Fibroblast of upper back skin (primary cell): Measurements from ENCODE around the gene SERPINB2.
A peak's percentile ranks its signal among the peaks of the same experiment; 100 is the strongest.

Source experiments
- DNase-seq: peaks from one replicate; pipeline ENCODE4 v3.0.0-alpha.2; 2013

SERPINB2 gene, protein sequence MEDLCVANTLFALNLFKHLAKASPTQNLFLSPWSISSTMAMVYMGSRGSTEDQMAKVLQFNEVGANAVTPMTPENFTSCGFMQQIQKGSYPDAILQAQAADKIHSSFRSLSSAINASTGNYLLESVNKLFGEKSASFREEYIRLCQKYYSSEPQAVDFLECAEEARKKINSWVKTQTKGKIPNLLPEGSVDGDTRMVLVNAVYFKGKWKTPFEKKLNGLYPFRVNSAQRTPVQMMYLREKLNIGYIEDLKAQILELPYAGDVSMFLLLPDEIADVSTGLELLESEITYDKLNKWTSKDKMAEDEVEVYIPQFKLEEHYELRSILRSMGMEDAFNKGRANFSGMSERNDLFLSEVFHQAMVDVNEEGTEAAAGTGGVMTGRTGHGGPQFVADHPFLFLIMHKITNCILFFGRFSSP

DNA sequence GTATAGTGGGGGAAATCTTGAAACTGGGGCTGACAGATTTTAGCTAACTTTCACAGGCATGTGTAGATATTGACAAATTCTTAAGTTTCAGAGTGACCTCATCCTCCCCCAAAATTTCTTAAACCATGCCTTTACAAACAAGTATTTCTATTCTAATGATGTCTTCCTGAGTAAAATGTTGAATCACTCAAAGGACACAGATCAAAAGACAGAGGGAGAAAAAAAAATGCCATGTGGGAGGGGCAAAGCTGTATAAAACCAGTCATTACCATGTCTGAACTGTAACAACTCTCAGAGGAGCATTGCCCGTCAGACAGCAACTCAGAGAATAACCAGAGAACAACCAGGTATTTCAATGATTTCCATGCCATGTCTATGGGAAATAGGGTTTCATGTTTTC, at the start of gene SERPINB2:
TSS of gene SERPINB2 (plus strand) at position 282 of the 400 bp plus-strand sequence. CDS start 3,740 bp downstream, outside the sequence.
- peak; percentile 43 for DNase-seq

DNA sequence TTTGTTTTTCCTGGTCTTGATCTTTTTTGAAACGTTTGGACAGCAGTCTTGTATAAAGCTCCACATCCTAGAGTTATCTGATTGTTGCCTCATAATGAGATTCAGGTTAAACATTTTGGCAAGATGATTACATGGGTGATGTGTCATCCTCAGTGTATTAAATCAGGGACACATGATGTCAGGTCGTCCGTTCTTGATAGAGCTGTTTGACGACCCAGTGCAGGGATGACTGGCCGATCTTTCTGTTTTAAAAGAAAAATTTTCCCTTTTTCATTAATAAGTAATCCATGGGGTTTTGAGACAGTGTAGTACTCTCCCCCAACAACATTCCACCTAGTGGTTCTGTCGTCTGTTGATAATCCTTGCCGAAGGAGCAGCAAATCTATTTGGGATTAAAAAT, 44.5 kb upstream of the SERPINB2 start:
- no peak for DNase-seq

DNA sequence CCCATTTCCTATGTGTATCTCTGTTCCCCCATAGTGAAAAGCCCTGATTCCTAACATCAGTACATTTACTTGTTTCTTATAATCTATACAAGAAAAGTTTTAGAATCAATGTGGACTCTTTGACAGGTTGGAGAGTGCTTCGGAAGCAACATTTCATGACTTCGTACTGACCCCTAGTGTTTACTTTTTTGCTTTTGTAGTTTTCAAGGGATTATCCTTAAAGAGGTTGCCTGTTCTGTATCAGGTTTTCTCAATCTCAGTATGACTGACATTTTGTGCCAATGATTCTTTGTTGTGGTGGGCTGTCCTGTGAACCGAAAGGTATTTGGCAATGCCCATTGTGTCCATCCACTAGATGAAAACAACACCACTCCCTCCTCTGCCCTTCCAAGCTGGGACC, 43.3 kb upstream of the SERPINB2 start:
- peak; percentile 64 for DNase-seq

DNA sequence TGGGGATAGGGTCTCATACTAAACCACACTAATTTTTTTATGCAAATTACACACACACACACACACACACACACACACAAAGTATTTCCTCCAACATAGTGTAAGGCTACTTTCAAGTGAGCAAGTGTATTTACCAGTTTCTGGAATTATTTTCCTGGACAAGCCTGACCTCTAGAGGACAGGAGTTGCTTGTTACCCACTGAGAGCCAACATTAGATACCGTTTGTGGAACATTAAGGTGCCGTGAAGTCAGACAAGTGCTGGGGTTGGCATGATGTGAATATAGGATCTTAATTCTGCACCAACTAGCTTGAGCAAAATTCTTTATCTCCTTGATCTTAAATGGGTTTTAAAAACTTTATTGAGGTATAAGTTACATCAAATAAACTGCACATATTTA, 39.3 kb upstream of the SERPINB2 start:
- peak; percentile 73 for DNase-seq

DNA sequence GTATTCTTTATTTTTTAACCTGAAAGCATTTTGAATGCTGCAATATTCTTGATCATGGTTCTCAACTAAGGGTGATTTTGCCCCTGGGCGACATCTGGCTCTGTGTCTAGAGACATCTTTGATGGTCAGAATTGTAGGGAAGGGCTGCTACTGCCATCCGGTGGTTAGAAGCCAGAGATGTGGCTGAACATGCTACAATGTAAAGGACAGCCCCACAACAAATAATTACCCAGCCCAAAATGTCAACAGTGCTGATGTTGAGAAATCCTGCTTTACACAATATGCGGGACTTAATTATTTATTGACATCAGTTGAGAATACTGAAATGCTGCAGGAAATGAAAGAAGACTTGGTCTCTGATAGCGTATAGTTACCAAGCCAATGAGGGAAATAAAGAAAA, 37.5 kb upstream of the SERPINB2 start:
- DNase-seq = peak; percentile 31

DNA sequence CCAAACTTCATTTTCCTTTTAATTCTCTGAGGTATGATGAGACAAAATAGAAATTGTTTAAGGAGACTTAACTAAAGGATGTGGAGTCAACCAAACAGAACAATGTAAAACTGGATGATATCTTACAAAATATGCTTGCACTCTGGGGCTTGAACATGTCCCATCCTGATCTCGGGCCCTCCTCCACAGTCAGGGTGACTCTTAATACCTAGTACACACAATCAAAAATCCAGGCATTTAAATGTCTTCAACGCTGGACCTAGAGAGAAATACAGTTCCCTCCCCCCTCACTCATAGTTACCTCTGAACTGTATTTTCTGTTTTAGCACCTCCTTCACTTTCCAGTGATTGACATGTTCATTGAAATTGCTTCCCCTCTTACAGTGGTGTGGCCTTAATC, 36.9 kb upstream of the SERPINB2 start:
- DNase-seq = no peak

DNA sequence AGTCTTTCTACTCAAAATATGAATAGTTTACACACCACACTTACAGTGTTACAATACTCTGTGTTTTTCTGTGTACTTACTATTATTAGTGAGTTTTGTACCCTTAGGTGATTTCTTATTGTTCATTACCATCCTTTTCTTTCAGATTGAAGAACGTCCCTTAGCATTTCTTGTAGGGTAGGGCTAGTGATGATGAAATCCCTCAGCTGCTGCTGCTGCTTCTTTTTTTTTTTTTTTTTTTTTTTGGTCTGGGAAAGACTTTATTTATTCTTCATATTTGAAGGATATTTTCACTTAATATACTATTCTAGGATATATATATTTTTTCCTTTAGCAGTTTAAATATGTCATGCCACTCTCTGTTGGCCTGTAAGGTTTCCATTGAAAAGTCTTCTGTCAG, 29.0 kb upstream of the SERPINB2 start:
- DNase-seq = no peak

DNA sequence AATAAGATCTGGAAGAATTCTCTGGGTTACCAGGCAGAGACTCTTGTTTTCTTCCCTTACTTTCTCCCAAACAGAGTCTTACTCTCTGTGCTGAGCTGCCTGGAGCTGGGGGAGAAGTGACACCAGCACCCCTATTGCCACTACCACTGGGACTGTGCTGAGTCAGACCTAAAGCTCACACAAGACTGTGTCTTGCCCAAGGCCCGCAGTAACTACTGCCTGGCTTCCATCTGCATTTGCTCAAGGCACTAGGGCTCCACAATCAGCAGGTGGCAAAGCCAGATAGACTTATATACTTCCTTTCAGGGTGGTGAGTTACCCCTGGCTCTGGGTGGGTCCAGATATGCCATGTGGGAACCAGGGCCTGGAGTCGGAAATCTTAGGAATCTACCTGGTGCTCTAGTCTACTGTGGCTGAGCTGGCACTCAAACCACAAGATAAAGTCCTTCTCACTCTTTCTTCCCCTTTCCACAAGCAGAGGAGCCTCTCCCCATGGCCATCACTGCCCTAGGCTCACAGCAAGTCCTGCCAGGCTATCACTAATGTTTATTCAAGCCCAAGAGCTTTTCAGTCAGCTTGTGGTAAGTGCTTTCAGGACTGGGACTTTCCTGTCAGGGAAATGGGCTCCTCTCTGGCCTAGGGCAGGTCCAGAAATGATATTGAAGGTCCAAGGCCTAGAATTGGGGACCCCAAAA, 27.6 kb upstream of the SERPINB2 start:
- DNase-seq = no peak

DNA sequence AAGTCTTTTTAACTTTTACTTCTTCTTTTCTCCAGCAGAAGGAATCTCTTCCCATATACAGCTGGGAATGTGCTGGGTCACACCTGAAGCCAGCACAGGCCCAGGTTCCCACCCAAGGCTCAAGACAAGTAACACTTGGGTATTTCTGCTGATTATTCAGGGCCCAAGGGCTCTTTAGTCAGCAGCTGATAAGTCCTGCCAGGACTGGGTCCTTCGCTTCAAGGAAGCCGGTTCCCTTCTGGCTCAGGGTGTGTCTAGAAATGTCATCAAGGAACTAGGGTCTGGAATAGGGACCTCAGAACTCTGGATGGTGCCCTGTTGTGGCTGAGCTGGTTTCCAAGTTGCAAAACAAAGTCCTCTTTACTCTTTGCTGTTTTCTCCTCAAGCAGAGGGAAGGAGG, 27.0 kb upstream of the SERPINB2 start:
- no peak for DNase-seq

DNA sequence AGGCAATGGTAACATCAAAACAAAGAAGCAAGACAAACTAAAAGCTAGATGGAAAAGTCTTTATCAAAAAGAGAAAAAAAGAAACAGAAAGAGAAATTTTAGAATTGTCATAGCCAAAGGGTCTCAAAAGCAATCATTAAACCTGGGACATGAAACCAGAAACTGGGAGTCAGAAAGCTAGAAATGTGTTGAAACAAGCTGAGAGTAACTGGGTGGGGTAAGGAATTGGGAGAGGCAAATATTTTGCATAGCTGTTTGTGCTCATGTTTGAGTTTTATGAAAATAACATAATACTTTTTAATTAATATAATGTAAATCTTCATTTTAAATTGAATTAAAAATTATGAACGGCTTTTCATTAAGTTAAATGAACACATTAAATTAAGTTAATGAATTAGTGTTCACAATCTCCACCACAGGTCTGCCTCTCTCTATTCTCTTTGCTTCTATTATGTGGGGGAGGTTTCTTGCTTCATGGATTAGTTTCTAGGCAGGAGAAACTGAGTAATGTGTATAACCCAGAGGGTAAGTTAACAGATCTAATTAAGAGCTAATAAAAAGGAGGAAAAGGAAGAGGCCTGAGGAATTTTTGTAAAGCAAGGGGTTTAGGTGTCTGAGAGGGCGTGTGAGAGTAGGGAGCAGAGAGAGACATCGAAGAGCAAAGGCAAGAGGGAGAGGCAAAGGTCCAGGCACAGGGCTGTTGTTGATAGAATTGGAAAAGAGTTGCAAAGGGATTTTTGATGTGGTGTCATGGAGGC, 20.0 kb upstream of the SERPINB2 start:
- DNase-seq = no peak

DNA sequence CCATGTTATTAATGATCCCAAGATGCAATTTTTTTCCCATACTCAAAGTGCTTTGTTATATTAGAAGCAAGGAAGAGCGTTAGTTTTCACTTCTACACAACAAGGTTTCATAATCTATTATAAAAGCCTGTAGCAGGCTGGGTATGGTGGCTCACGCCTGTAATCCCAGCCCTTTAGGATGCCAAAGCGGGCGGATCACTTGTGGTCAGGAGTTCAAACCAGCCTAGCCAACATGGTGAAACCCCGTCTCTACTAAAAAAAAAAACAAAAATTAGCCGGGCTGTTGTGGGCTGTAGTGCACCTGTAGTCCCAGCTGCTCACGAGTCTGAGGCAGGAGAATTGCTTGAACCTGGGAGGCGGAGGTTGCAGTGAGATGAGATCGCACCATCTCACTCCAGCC, 19.0 kb upstream of the SERPINB2 start:
- DNase-seq = no peak

DNA sequence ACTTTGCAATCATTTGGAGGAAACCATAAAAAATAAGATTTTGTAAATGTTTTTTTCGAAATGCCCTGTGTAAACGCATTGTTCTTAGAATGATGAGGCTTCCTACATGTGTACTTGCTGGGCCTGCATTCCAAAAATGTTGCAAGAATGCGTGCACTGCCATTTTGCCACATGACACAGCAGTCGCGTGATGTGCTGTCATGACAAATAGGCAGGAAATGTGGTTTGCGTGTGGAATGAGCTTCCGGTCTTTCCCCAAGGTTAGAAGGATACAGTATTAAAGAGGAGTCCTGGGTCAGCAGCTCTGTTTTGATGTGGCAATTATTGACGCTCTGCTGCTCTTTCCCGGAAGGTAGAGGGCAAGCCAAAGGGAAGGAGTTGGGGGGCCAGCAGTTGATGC, 18.1 kb upstream of the SERPINB2 start:
- DNase-seq = peak; percentile 89

DNA sequence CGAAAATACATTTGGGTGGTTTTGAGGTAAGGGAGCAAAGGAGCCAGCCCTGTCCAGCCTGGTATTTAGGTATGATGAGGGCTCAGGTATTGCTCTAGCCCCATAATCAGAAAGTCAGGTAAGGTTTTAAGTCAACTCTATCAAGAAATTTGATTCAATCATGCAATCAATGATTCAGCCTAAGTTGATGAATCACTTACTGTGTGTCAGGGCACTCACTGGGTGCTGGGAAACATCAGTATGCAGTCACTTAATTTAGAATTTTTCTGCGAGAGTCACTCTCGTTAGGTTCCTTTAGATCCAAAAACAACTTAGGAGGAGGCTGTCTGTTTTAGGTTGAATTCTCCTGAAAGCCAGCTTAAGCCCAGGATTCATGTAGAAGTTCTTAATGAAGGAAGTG, 17.7 kb upstream of the SERPINB2 start:
- DNase-seq = peak; percentile 43

DNA sequence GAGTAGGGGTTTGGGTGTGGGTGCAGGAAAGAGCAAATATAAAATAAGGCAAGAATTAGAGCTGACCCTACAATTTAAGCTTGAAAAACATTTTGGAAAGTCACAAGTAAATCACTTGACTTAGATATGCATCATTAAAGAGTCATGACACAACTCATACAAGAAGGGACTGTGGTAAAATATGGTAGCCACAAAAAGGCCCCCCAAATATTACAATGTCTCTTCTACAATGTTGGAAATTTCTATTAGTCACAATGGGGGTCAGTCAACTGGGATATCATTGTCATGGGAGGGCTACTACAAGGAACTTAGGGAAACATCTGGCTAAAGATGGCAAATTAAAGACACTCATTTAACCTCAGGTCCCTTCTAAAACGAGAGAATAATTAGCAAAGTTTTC, 15.7 kb upstream of the SERPINB2 start:
- DNase-seq = no peak

DNA sequence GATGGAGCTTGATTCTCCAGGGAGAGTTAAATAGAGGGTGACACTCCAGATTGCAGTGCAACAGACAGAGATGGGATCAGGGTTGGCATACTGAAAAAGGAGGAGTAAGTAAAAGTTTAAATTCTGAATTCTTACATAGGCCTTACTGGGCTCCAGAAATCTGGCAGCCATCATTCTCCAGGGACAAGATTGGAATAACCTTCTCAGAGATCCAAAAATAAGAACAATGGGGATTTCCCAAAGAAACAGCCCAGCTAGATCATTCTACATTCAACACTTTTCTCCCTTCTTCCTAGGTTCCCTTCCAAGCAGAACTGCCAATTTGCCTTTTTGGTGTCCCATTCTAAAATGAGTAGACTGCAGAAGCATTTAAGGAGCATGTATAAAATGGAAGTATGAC, 14.9 kb upstream of the SERPINB2 start:
- DNase-seq = no peak

DNA sequence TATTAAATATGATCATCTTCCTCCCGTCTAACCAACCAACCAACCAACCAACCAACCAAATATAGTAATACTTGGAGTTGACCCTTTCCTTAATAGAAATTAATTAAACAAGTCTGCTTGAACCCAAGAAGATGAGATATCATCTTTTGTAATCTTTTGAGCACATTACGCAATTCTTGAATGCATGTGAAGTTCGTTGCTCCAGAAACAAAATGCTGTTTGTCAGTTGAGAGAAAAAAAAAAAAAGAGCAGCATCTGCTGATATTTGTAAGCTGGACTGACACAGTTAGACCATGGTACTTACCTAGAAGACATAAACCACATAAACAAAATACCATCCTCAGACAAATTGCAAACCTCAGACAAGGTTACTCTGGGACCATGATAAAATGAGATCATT, 9.2 kb upstream of the SERPINB2 start:
- DNase-seq = peak; percentile 26

DNA sequence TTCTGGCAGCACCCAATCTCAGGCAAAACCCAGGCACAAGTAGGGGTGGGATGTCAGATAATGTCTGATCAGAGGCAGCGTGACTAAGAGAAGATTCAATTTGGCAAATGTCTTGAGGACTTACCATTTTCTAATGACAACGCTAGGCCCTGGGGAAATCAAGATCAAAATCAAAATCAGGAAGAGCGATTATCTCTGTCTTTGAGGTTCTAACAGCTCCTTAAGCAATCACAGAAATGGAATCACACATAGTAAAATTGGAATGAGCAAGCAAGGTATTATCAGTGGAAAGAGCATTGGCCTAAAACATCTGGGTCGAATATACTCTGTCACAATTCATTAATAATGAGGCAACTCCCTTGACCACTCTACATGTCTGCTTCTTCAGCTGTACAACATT, 8.6 kb upstream of the SERPINB2 start:
- DNase-seq = no peak

DNA sequence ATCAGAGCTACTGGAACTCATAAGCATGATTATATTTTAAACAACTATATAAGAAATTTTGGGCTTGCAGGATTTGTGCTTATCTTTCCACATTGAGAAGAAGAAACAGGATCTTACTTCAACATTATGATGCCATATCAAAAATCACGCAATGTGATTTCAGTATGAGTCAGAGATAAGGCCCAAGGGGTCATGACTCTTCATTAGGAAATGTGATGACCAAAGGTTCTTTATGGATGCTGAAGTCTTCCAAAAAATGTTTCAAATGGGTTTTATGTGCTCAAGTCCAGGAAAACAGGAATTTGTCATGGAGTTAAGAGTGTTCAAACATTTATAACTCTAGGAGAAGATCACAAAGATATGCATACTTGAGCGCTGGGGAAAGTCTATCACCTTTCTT, 7.8 kb upstream of the SERPINB2 start:
- DNase-seq = no peak

DNA sequence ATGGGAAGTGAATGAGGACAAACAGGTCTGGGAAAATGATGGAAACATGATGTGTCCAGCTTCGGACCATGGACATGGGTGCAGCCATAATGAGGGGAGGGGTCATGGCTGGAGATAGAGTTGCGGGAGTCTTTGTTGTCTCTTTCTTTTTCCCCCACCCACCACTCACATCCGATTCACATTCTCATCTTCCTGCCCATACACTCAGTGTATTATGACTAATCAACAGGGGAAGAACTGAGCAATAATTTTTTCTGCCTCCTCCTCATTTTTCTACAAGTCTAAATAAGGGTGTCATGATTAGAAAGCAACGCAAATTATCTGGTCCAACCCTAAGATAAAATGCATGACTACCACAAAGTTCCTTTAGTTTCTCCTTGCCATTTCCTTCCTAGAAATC, 5.7 kb upstream of the SERPINB2 start:
- DNase-seq = peak; percentile 25

DNA sequence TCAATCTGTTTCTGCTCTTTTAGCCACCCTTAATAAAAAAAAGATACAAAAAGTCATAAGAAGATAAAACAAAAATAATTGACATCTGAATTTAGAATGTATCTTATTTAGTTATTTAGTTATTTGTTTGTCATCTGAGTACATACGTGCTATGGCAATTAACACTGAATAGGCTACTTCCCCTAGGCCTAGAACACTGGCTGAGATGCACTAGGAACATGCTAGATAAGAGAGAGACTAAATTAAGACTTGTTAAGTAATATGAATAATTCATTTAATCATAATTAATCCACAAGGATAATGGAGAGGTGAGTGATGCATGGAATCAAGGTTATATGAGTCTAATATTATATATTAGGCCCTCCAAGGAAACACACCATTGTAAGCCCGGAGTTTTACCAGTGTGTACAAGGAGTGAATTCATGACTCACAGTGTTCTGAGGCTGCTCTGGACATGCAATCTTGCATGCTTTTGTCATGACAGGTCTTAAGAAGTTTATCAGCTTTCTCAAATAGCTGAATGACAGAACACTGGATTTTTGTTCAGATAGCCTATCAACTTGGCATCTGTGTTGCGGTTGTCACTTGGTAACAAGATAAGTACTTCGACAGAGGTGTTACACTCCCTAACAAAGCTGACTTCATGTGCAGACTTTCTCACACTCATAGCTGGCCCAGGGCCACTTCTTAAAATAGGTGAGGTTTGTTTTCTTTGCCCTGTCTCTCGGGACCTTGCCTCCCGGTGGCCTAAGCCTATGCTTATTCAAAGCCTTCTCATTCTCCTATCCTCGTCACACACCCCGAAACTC, 5.0 kb upstream of the SERPINB2 start:
- DNase-seq = peak; percentile 92

DNA sequence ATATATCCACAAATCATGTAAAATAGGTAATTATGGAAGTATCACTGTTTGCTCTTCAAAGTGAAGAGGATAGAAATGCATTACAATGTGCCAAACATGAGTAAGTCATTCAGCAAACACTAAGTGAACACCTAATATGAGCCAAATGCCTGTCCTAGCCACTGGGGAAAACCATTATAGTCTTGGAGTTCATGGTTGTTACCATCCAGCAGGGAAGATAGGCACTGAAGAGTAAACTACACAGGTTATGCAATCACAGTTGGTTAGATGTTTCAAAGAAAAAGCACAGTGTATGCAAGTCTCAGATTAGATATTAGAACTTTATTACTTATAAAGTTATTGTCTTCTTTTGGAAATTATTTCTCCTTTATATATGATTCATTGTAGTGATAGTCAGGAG, 3.9 kb upstream of the SERPINB2 start:
- no peak for DNase-seq

DNA sequence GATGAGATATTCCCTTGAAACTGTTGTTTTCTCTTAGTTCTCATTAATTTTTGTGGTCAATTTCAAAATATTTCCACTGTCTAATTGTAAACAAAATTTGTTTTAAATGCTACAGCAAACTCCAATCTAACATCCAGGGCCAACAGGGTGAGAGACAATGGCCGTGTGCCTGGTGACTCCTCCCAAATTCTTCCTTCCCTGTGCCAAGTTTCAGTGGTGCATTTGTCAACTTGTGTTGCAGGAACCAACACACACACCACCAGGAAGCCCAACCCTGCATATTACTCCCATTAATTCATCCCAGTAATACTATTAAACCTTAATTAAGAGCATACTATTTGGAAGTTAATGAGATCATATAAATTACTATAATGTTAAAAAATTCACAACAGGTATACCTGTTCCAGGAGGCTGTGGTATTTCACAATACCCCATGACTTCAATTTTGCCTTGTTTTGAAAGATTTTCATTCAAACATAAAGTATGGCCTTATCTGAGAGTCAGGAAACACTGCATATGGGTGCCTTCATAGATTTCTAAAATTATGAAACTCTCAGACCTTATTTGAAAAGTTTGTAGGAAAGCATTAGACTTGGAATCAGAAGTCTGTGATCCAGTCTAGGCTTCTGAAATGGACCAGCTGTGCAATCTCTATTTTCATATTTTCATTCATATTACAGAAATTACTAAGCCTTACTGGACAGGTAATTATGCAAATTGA, 1.1 kb downstream of the SERPINB2 start:
- no peak for DNase-seq
